ENCODE measurements around the gene MYCBP. TPM values are rescaled to one million over a fixed set of nuclear protein-coding genes. Genes with fewer than 3 reads are reported as not detected.
A peak's percentile ranks its signal among the peaks of the same experiment; 100 is the strongest.

Gene MYCBP
- total and polyA plus RNA-seq, 2 of the 13 experiments (the other 11 are each of a cell fraction or from before 2014, with no cell fraction given), result 11.4 to 30.4 TPM

GRCh38 chr1:38873027-38873969 lies at the start of gene MYCBP (continued):
- TF ChIP-seq FOXP4 (CRISPR knock-in tag; IDR thresholded peaks at IDR 0.05) (no peak), YEATS4 (CRISPR knock-in tag; IDR thresholded peaks at IDR 0.05; ENCODE audit: borderline replicate concordance) (no peak; the same call in 1 of the 2 replicates), XBP1 (CRISPR knock-in tag; IDR thresholded peaks at IDR 0.05) (no peak), CREB3 (CRISPR knock-in tag; IDR thresholded peaks at IDR 0.05) (no peak), ZNF441 (CRISPR knock-in tag; IDR thresholded peaks at IDR 0.05; ENCODE audit: borderline replicate concordance) (no peak), ZNF605 (CRISPR knock-in tag; IDR thresholded peaks at IDR 0.05) (peak; percentile 79), DNMT1 (CRISPR knock-in tag; IDR thresholded peaks at IDR 0.05) (0 out of 2 replicates have a peak, but pooled peaks have one; percentile 77), RBM22 (optimal IDR thresholded peaks at IDR 0.05; ENCODE audit: low read length) (no peak), ZNF33A (CRISPR knock-in tag; IDR thresholded peaks at IDR 0.05; ENCODE audit: borderline replicate concordance) (no peak), ZNF776 (CRISPR knock-in tag; IDR thresholded peaks at IDR 0.05) (no peak), ZNF607 (CRISPR knock-in tag; IDR thresholded peaks at IDR 0.05; ENCODE audit: borderline replicate concordance) (no peak), PHF21A (CRISPR knock-in tag; IDR thresholded peaks at IDR 0.05) (peak; percentile 34; the same call in 1 of the 2 replicates), ZNF101 (CRISPR knock-in tag; IDR thresholded peaks at IDR 0.05; ENCODE audit: borderline replicate concordance, low read depth) (no peak), ZNF816 (CRISPR knock-in tag; IDR thresholded peaks at IDR 0.05; ENCODE audit: borderline replicate concordance) (no peak), FOXO4 (CRISPR knock-in tag; conservative IDR thresholded peaks at IDR 0.05) (no peak), GATAD1 (CRISPR knock-in tag; IDR thresholded peaks at IDR 0.05) (peak; percentile 89), HOMEZ (CRISPR knock-in tag; IDR thresholded peaks at IDR 0.05; ENCODE audit: low read depth) (no peak), STAT5B (CRISPR knock-in tag; IDR thresholded peaks at IDR 0.05) (no peak), ZSCAN12 (CRISPR knock-in tag; IDR thresholded peaks at IDR 0.05) (no peak), ETS1 (CRISPR knock-in tag; IDR thresholded peaks at IDR 0.05) (no peak), CAMTA2 (CRISPR knock-in tag; IDR thresholded peaks at IDR 0.05; ENCODE audit: borderline replicate concordance) (no peak), ZBTB38 (CRISPR knock-in tag; IDR thresholded peaks at IDR 0.05) (peak; percentile 10; the same call in 1 of the 2 replicates), NFKB2 (CRISPR knock-in tag; IDR thresholded peaks at IDR 0.05; ENCODE audit: borderline replicate concordance) (no peak; the same call in 1 of the 2 replicates)

All from HepG2 (cell line).